Measurements from ENCODE around the gene TBC1D10A.
A peak's percentile ranks its signal among the peaks of the same experiment; 100 is the strongest.

The TBC1D10A gene

GRCh38 chr22:30332994-30333706 lies 6.4 kb upstream of the TBC1D10A start:
- Histone ChIP-seq H3K36me3 (ENCODE audit: control insufficient read depth in 2 of 2, insufficient read depth in 2 of 2, low read length in 2 of 2) (peaks cover 47 to 59% of the 10 kb centered on the region in 2 donors), H3K27me3 (ENCODE audit: control insufficient read depth in 1 of 2, insufficient read depth in 2 of 2, low read length in 2 of 2) (no peaks in the 10 kb centered on the region), H3K9me3 (ENCODE audit: control insufficient read depth in 2 of 2, low read length in 2 of 2) (no peaks in the 10 kb centered on the region), H3K9ac (ENCODE audit: low read length in 2 of 2) (no peak overlapping the region), H3K27ac (ENCODE audit: low read length) (no peak overlapping the region), H3K4me3 (ENCODE audit: low read length in 2 of 2) (no peak overlapping the region), H3K4me1 (ENCODE audit: control insufficient read depth, insufficient read depth, low read length) (peaks cover 5% of the 10 kb centered on the region)

- H3K27ac ChIP-seq (ENCODE audit: low read length) = no peak overlapping the region
- peaks cover 5% of the 10 kb centered on the region for H3K4me1 ChIP-seq (ENCODE audit: control insufficient read depth, insufficient read depth, low read length)
- H3K9me3 ChIP-seq (ENCODE audit: control insufficient read depth in 2 of 2, low read length in 2 of 2) = no peaks in the 10 kb centered on the region
- H3K36me3 ChIP-seq (ENCODE audit: control insufficient read depth in 2 of 2, insufficient read depth in 2 of 2, low read length in 2 of 2) = peaks cover 42 to 55% of the 10 kb centered on the region in 2 donors
- H3K4me3 ChIP-seq (ENCODE audit: low read length in 2 of 2) = no peak overlapping the region
- H3K9ac ChIP-seq (ENCODE audit: low read length in 2 of 2) = no peak overlapping the region
- H3K27me3 ChIP-seq (ENCODE audit: control insufficient read depth in 1 of 2, insufficient read depth in 2 of 2, low read length in 2 of 2) = no peaks in the 10 kb centered on the region
These were observed 5.8 kb upstream of the TBC1D10A start for GRCh38 chr22:30332551-30332950.

- Histone ChIP-seq H3K27ac (ENCODE audit: low read length) (no peak overlapping the region), H3K9ac (ENCODE audit: low read length in 2 of 2) (no peak overlapping the region), H3K4me1 (ENCODE audit: control insufficient read depth, insufficient read depth, low read length) (peaks cover 33% of the 10 kb centered on the region), H3K4me3 (ENCODE audit: low read length in 2 of 2) (no peak overlapping the region), H3K36me3 (ENCODE audit: control insufficient read depth in 2 of 2, insufficient read depth in 2 of 2, low read length in 2 of 2) (peaks cover 7 to 16% of the 10 kb centered on the region in 2 donors), H3K27me3 (ENCODE audit: control insufficient read depth in 1 of 2, insufficient read depth in 2 of 2, low read length in 2 of 2) (no peaks in the 10 kb centered on the region), H3K9me3 (ENCODE audit: control insufficient read depth in 2 of 2, low read length in 2 of 2) (no peaks in the 10 kb centered on the region)
These were observed 1.8 kb upstream of the TBC1D10A start for GRCh38 chr22:30328466-30329049.

- H3K4me1 ChIP-seq (ENCODE audit: control insufficient read depth, insufficient read depth, low read length) = peaks cover 33% of the 10 kb centered on the region
- H3K9ac ChIP-seq (ENCODE audit: low read length in 2 of 2) = no peak overlapping the region
- H3K27me3 ChIP-seq (ENCODE audit: control insufficient read depth in 1 of 2, insufficient read depth in 2 of 2, low read length in 2 of 2) = no peaks in the 10 kb centered on the region
- peaks cover 7 to 10% of the 10 kb centered on the region in 2 donors for H3K36me3 ChIP-seq (ENCODE audit: control insufficient read depth in 2 of 2, insufficient read depth in 2 of 2, low read length in 2 of 2)
- H3K4me3 ChIP-seq (ENCODE audit: low read length in 2 of 2) = no peak overlapping the region
- no peaks in the 10 kb centered on the region for H3K9me3 ChIP-seq (ENCODE audit: control insufficient read depth in 2 of 2, low read length in 2 of 2)
- H3K27ac ChIP-seq (ENCODE audit: low read length) = no peak overlapping the region
These were observed 1.2 kb upstream of the TBC1D10A start for GRCh38 chr22:30327864-30328345.

GRCh38 chr22:30326255-30326705 lies 461 bp downstream of the TBC1D10A start:
- H3K27ac ChIP-seq (ENCODE audit: low read length) = peak overlapping the region; percentile 53
- no peaks in the 10 kb centered on the region for H3K27me3 ChIP-seq (ENCODE audit: control insufficient read depth in 1 of 2, insufficient read depth in 2 of 2, low read length in 2 of 2)
- H3K36me3 ChIP-seq (ENCODE audit: control insufficient read depth in 2 of 2, insufficient read depth in 2 of 2, low read length in 2 of 2) = peaks cover 0 to 4% of the 10 kb centered on the region in 2 donors
- peaks cover 37% of the 10 kb centered on the region for H3K4me1 ChIP-seq (ENCODE audit: control insufficient read depth, insufficient read depth, low read length)
- H3K9ac ChIP-seq (ENCODE audit: low read length in 2 of 2) = peak overlapping the region; percentile 67 to 73
- H3K4me3 ChIP-seq (ENCODE audit: low read length in 2 of 2) = peak overlapping the region; percentile 83 to 91
- no peaks in the 10 kb centered on the region for H3K9me3 ChIP-seq (ENCODE audit: control insufficient read depth in 2 of 2, low read length in 2 of 2)

GRCh38 chr22:30325724-30326254 lies 952 bp downstream of the TBC1D10A start:
- H3K4me3 ChIP-seq (ENCODE audit: low read length in 2 of 2) = peak overlapping the region; percentile 83 to 91
- H3K4me1 ChIP-seq (ENCODE audit: control insufficient read depth, insufficient read depth, low read length) = peaks cover 40% of the 10 kb centered on the region
- H3K9ac ChIP-seq (ENCODE audit: low read length in 2 of 2) = peak overlapping the region; percentile 55 to 62
- H3K27me3 ChIP-seq (ENCODE audit: control insufficient read depth in 1 of 2, insufficient read depth in 2 of 2, low read length in 2 of 2) = no peaks in the 10 kb centered on the region
- H3K27ac ChIP-seq (ENCODE audit: low read length) = peak overlapping the region; percentile 11
- peaks cover under 1 to 5% of the 10 kb centered on the region in 2 donors for H3K36me3 ChIP-seq (ENCODE audit: control insufficient read depth in 2 of 2, insufficient read depth in 2 of 2, low read length in 2 of 2)
- no peaks in the 10 kb centered on the region for H3K9me3 ChIP-seq (ENCODE audit: control insufficient read depth in 2 of 2, low read length in 2 of 2)

- no peaks in the 10 kb centered on the region for H3K9me3 ChIP-seq (ENCODE audit: control insufficient read depth in 2 of 2, low read length in 2 of 2)
- peak overlapping the region; percentile 83 to 91 for H3K4me3 ChIP-seq (ENCODE audit: low read length in 2 of 2)
- peak overlapping the region; percentile 55 to 62 for H3K9ac ChIP-seq (ENCODE audit: low read length in 2 of 2)
- H3K4me1 ChIP-seq (ENCODE audit: control insufficient read depth, insufficient read depth, low read length) = peaks cover 42% of the 10 kb centered on the region
- H3K27ac ChIP-seq (ENCODE audit: low read length) = peak overlapping the region; percentile 11
- H3K27me3 ChIP-seq (ENCODE audit: control insufficient read depth in 1 of 2, insufficient read depth in 2 of 2, low read length in 2 of 2) = no peaks in the 10 kb centered on the region
- peaks cover 5 to 7% of the 10 kb centered on the region in 2 donors for H3K36me3 ChIP-seq (ENCODE audit: control insufficient read depth in 2 of 2, insufficient read depth in 2 of 2, low read length in 2 of 2)
These were observed 1.5 kb downstream of the TBC1D10A start for GRCh38 chr22:30325065-30325720.

- peaks cover 47% of the 10 kb centered on the region for H3K4me1 ChIP-seq (ENCODE audit: control insufficient read depth, insufficient read depth, low read length)
- peaks cover 5 to 7% of the 10 kb centered on the region in 2 donors for H3K36me3 ChIP-seq (ENCODE audit: control insufficient read depth in 2 of 2, insufficient read depth in 2 of 2, low read length in 2 of 2)
- H3K27ac ChIP-seq (ENCODE audit: low read length) = no peak overlapping the region
- H3K4me3 ChIP-seq (ENCODE audit: low read length in 2 of 2) = peak overlapping the region in 1 of 2 donors; percentile 91
- H3K9ac ChIP-seq (ENCODE audit: low read length in 2 of 2) = peak overlapping the region; percentile 1 to 29
- H3K27me3 ChIP-seq (ENCODE audit: control insufficient read depth in 1 of 2, insufficient read depth in 2 of 2, low read length in 2 of 2) = no peaks in the 10 kb centered on the region
- H3K9me3 ChIP-seq (ENCODE audit: control insufficient read depth in 2 of 2, low read length in 2 of 2) = no peaks in the 10 kb centered on the region
These were observed 2.6 kb downstream of the TBC1D10A start for GRCh38 chr22:30324014-30324730.

- Histone ChIP-seq H3K36me3 (ENCODE audit: control insufficient read depth in 2 of 2, insufficient read depth in 2 of 2, low read length in 2 of 2) (peaks cover 5 to 10% of the 10 kb centered on the region in 2 donors), H3K27me3 (ENCODE audit: control insufficient read depth in 1 of 2, insufficient read depth in 2 of 2, low read length in 2 of 2) (no peaks in the 10 kb centered on the region), H3K4me1 (ENCODE audit: control insufficient read depth, insufficient read depth, low read length) (peaks cover 48% of the 10 kb centered on the region), H3K27ac (ENCODE audit: low read length) (no peak overlapping the region), H3K4me3 (ENCODE audit: low read length in 2 of 2) (no peak overlapping the region), H3K9me3 (ENCODE audit: control insufficient read depth in 2 of 2, low read length in 2 of 2) (no peaks in the 10 kb centered on the region), H3K9ac (ENCODE audit: low read length in 2 of 2) (no peak overlapping the region)
These were observed 3.5 kb downstream of the TBC1D10A start for GRCh38 chr22:30323246-30323645.

- Histone ChIP-seq H3K27ac (ENCODE audit: low read length) (no peak overlapping the region), H3K36me3 (ENCODE audit: control insufficient read depth in 2 of 2, insufficient read depth in 2 of 2, low read length in 2 of 2) (peaks cover 5 to 13% of the 10 kb centered on the region in 2 donors), H3K4me3 (ENCODE audit: low read length in 2 of 2) (no peak overlapping the region), H3K27me3 (ENCODE audit: control insufficient read depth in 1 of 2, insufficient read depth in 2 of 2, low read length in 2 of 2) (no peaks in the 10 kb centered on the region), H3K9ac (ENCODE audit: low read length in 2 of 2) (no peak overlapping the region), H3K9me3 (ENCODE audit: control insufficient read depth in 2 of 2, low read length in 2 of 2) (no peaks in the 10 kb centered on the region), H3K4me1 (ENCODE audit: control insufficient read depth, insufficient read depth, low read length) (peaks cover 50% of the 10 kb centered on the region)
These were observed 5.3 kb downstream of the TBC1D10A start for GRCh38 chr22:30321461-30321860.
